ENCODE data around the gene DUS4L. TPM values are rescaled to one million over a fixed set of nuclear protein-coding genes. Genes with fewer than 3 reads are reported as not detected.
A peak's percentile ranks its signal among the peaks of the same experiment; 100 is the strongest.

DUS4L gene
- total RNA-seq: 9.6 and 9.8 TPM in 2 replicates
- 1.7 and 2.5 TPM in 2 replicates for polyA plus RNA-seq
- polyA plus RNA-seq (2011; cell fraction: cytosol; rRNA removed): 3.0 and 3.3 TPM in 2 replicates
- polyA plus RNA-seq (2011; cell fraction: nucleus; rRNA removed): 6.7 and 11.2 TPM in 2 replicates
- 4.7 and 6.5 TPM in 2 replicates for polyA plus RNA-seq (2012)
- polyA minus RNA-seq: 4.1 and 6.2 TPM in 2 replicates
- polyA minus RNA-seq (2011; cell fraction: cytosol; rRNA and poly(A)+ RNA removed): 4.6 TPM
- 11.2 and 15.1 TPM in 2 replicates for polyA minus RNA-seq (2011; cell fraction: nucleus; rRNA and poly(A)+ RNA removed)
- percentile 73 among the genes with signal in this experiment for Bru-seq, nascent RNA
- percentile 60 among the genes with signal in this experiment for BruChase-seq, experiment 1, labeled RNA remaining after a 6-hour chase
- percentile 65 among the genes with signal in this experiment for BruChase-seq, experiment 2, labeled RNA remaining after a 2-hour chase
- long read RNA-seq, transcript DUS4L-201 (8 exons, 2,220 nt): major isoform, 5 of 37 reads
- long read RNA-seq, partial matches to known transcripts: 21 of 37 reads
- long read RNA-seq, other reads (novel, unspliced or antisense): 10 of 37 reads

DNA sequence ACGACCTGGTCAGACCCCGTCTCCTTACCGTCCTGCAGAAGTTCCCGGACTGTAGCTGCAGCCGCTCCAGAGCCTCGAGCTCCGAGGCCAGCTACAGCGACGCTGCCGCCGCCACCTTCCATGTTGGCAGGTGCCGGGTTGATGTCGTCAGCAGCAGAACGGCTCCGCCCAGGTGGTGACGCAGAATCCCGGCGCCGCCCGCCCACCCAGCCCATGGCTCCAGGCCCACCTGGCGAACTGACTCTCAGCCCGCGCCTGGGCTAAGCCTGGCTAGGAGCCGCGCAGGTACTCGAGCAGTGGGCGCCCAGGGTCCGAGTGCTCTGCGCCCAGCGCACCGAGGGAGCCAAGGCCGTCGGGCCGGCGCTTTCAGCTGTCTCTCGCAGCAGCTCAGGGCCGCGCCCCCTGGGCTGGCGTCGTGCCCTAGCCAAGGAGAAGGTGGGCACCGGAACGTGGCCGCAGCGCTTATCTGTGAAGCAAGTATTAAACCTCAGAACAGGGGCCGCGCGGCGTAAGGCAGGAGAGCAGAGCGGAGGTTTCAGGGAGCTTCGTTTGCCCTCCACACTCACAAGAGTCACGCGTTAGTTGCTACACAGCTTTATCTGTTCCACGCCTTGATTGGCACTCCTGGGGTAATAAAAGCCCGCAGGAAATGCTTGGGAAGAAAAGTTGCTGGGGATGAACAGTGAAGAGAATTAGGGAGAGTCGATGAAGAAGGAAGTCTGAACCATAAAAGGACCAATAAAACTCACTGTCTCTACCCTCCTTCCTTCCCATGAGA lies at the start of gene DUS4L, which contains the start of gene COG5:
Gene DUS4L, plus strand, starts transcription at position 197 of the 778 bp plus-strand sequence. CDS start 3,100 bp downstream, outside the sequence.
Gene COG5, minus strand, starts transcription at position 146 of the 778 bp plus-strand sequence. Its CDS starts 24 bp downstream, at position 122.
- Histone ChIP-seq H3K27me3 (ENCODE audit: control insufficient read depth in 2 of 2, insufficient read depth in 2 of 2, low read length in 2 of 2) (no peaks in the 10 kb centered on the region), H3K4me1 (ENCODE audit: control insufficient read depth, extremely low read depth, insufficient read depth, low read length) (peaks cover 33% of the 10 kb centered on the region), H3K9me3 (replicated peaks; ENCODE audit: control insufficient read depth, insufficient read depth, low read length) (no peaks in the 10 kb centered on the region), H4K20me1 (replicated peaks; ENCODE audit: control insufficient read depth, extremely low read depth, insufficient read depth, low read length) (no peaks in the 10 kb centered on the region), H3K4me3 (replicated peaks in 1 of 3; ENCODE audit: insufficient read depth in 1 of 3, low read depth in 1 of 3, low read length in 3 of 3) (peak within 1 kb of the TSS; percentile 87 to 99 (median 95)), H3K9me1 (replicated peaks; ENCODE audit: control insufficient read depth, extremely low read depth, insufficient read depth, low read length) (no peaks in the 10 kb centered on the region), H3K9ac (replicated peaks; ENCODE audit: extremely low read depth, insufficient read depth, low read length) (peak within 1 kb of the TSS; percentile 78), H3K4me2 (ENCODE audit: insufficient read depth, low read length) (peak within 1 kb of the TSS; percentile 99), H3K27ac (ENCODE audit: insufficient read depth, low read depth, low read length) (peak within 1 kb of the TSS; percentile 91), H3K79me2 (ENCODE audit: control insufficient read depth, insufficient read depth, low read length) (peaks cover 43% of the 10 kb centered on the region), H2AFZ (ENCODE audit: low read depth, low read length) (peak within 1 kb of the TSS; percentile 98), H3K36me3 (ENCODE audit: control insufficient read depth in 2 of 2, extremely low read depth in 1 of 2, insufficient read depth in 2 of 2, low read length in 2 of 2) (no peaks in the 10 kb centered on the region)
- DNase-seq (ENCODE audit: low read depth, low spot score) (peak; percentile 89), FAIRE-seq (peak; percentile 60)
- ChIA-PET CTCF (interaction anchor here (0.6 to 3.0 kb wide), 9 partner anchors 9 to 311 kb away, joined by 3 to 10 read pairs (median 4); no protein-coding TSS in a partner anchor), POLR2A (interaction anchor here (0.6 to 1.2 kb wide), 3 partner anchors 15 to 293 kb away, joined by 3 to 5 read pairs (median 3); no protein-coding TSS in a partner anchor)
- BruUV-seq (replicated peaks): no TSS peak
- dilution Hi-C loops (cut with MboI; ENCODE audit: extremely low pct_ligation_motif_present, low sequenced_read_pairs): no loop called here
- intact Hi-C loops (cut with micrococcal nuclease): loop anchor here (1.0 to 10.0 kb wide), 3 partner anchors 31 to 161 kb away; no protein-coding TSS in a partner anchor
- no peak for TF ChIP-seq MYC (IDR thresholded peaks at IDR 0.05; ENCODE audit: low read depth, low read length)
- TF ChIP-seq POLR2A (IDR thresholded peaks at IDR 0.05; ENCODE audit: low read depth, low read length): peak; percentile 88
- TF ChIP-seq MAX (IDR thresholded peaks at IDR 0.05; ENCODE audit: insufficient read depth, insufficient read length): no peak
- TF ChIP-seq FOS (IDR thresholded peaks at IDR 0.05; ENCODE audit: borderline replicate concordance, insufficient read depth, low read length): no peak
- no peak for TF ChIP-seq EZH2 (IDR thresholded peaks at IDR 0.05; ENCODE audit: borderline replicate concordance, low read depth, low read length, severe bottlenecking)
- TF ChIP-seq POLR2AphosphoS5 (IDR thresholded peaks at IDR 0.05; ENCODE audit: insufficient read depth, low read depth, low read length): peak; percentile 66
- TF ChIP-seq GATA2 (IDR thresholded peaks at IDR 0.05; ENCODE audit: insufficient read depth, insufficient read length, low read depth, low read length): no peak
- no peak for TF ChIP-seq JUN (IDR thresholded peaks at IDR 0.05; ENCODE audit: borderline replicate concordance, insufficient read depth, insufficient read length, low read depth)
- no peak for TF ChIP-seq CTCF (IDR thresholded peaks at IDR 0.05; ENCODE audit: extremely low read depth in 1 of 2, insufficient read depth in 1 of 2, low read depth in 1 of 2, low read length in 2 of 2)

Measured in endothelial cell of umbilical vein (primary cell).